ENCODE data around the gene ACOX3.

The ACOX3 gene

DNA sequence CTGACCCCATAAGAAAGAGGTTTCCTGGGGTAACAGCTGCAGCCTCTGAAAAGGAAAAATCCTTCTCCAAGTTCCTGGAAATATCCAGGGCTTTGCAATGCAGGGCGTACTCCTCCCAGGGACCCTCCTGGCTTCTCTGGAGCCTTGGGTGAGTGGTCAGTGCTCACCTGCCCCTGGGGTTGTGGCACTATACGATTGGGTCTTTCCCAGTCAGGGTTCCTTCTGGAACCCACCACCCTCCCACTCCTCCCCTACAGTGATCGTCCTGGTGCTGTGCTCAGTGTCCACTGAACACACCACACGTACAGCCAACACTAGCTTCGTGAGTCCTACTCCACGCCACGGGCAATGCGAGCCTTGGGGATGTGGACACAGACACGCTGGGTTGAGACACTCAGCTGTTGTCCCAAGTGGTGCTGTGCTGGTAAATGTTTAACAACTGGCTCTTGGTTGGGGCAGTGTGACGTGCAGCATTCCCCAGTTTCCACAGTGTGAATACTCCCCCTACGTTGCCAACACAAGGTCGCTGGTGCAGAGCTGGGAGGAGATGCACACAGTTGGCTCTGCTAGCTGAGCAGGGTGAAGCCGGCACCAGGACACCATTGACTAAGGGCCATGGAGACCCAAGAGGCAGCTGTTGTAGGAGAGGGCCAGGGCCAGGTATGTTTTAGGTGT, 105.6 kb downstream of the ACOX3 start:
- no peak for DNase-seq (ENCODE audit: low read depth)

DNA sequence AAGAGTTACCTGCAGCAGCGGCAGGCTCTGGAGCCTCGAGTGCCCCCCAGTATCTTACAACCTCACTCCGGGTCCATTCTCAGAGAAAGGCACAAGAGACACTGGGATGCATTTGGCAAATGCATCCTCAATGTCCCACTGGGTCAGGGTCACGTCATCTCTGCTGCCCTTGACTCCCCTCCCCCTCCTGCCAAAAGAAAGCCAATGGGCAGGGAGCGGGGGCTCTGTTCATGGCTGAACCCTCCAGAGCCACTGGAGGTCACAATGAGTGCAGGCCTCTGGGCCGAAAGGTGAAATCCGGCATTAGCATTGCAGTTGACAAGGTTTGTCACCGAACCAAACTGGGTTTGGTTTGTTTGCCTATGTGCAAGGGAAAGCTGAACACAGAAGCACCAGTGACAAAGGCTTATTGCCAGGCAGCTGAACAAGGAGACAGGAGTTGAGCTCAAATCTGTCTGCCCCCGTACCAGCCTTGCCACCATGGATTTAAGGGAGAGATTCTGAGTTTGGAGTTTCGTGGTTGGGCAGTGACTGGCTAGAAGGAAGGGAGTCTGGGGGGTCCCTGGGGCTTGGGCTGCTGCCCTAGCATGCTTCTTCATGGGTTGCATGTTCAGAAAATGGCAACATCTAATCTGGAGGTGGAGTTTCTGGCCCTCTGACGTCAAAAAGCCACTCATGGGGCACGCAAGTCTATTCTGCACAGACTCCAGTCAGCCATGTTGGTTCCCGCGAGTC, 106.6 kb downstream of the ACOX3 start:
- DNase-seq (ENCODE audit: low read depth), result no peak

DNA sequence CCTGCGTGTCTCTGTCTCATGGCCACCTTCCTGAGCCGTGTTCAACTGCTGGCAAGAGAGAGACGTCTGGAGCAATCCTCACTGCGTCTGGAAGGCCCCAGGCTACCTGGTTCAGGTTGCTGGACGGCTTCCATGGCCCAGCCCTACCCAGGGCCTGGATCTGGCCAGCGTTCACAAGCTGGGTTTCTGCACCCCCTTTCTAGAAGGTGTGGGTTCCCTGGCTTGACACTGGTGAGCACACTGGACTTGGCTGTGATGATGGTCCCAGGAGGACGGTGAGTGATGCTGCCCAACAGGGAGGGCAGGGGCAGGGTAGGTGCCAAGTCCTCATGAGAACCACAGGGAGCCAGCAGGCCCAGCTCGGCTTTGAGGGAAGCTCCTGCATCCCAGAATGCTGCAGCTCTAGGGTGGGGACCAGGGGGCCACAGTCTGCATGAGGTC, 107.6 kb downstream of the ACOX3 start:
- DNase-seq (ENCODE audit: low read depth), result no peak

DNA sequence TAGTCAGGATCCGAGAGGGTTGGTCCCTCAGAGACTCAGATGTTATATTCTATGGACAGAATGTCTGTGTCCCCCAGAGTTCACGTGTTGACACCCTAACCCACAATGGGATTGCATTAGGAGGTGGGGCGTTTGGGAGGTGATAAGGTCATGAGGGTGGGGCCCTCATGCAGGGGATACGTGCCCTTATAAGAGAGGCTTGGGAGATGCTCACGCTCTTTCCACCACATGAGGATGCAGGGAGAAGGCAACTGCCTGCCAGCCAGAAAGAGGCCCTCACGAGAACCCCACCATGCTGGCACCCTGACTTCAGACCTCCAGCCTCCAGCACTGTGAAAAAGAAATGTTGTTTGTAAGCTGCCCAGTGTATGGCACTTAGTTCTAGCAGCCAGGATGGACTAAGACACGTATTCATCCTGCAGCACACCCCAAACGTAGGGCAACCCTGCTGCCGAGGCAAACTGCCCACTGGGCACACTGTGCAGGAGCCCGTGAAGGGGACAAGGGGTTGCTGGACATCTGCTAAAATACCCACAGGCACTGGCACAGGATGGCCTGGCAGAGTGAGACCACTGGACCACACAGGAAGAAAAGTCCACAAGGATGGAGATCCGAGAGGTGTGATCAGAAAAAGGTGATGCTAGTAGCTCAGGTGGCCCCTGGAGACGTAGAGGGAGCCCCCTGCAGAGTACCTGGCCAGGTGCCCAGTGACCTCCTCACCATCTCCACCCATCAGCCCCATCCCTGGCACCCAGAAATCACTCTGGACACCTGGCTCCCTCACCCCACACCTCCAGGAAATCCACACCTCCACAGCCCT, 108.3 kb downstream of the ACOX3 start:
- no peak for DNase-seq (ENCODE audit: low read depth)

DNA sequence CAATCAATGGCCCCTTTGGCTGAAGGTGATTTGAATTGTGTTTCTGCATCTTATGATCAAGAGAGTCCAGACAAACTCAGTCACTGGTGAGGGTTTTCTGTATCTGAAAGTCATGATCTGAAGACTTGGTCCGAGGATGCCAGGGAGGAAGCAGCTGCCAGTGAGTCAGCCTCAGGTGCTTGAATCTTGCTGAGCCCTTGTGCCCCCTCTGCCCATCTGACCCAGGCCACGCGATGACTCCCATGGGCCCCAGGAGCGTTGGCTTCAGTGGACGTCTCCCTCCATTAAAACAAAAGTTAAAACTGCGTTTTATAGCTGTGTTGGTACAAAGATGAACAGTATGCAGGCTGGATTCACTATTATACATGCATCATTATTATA, 109.0 kb downstream of the ACOX3 start:
- no peak for DNase-seq (ENCODE audit: low read depth)

DNA sequence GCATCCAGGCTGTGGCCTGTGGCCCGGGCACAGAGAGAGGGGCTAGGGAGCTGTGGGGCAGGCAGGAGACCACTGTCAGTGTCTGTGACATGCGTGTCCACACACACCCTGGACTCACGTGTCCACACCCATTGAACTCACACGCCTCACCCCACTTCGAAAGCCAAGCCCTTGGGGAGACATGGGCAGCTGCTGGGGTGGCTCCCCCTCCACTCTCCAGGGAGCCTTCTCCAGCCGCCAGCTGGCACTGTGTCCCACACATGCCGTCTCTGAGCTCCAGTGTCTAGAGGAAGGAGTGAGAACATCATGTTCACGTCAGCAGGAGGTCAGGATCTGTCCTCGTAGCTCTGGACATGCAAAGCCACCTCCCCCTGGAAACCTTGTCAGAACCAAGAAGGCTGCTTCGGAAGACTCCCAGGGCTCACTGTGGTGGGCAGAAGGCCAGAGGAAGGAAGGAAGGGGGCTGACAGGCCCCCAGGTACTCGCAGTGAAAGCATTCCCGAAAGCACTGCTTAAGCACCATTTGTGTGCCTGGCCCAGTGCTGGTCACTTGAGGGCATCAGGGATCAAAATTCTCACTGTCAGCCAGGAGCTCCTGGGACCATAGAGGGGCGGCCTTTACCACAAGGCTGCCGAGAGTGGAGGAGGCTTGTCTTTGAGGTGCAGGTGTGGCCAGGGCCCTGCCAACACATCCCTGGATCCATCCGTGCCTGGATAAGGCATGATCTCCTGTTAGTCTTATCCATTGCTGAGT, 109.5 kb downstream of the ACOX3 start:
- no peak for DNase-seq (ENCODE audit: low read depth)

DNA sequence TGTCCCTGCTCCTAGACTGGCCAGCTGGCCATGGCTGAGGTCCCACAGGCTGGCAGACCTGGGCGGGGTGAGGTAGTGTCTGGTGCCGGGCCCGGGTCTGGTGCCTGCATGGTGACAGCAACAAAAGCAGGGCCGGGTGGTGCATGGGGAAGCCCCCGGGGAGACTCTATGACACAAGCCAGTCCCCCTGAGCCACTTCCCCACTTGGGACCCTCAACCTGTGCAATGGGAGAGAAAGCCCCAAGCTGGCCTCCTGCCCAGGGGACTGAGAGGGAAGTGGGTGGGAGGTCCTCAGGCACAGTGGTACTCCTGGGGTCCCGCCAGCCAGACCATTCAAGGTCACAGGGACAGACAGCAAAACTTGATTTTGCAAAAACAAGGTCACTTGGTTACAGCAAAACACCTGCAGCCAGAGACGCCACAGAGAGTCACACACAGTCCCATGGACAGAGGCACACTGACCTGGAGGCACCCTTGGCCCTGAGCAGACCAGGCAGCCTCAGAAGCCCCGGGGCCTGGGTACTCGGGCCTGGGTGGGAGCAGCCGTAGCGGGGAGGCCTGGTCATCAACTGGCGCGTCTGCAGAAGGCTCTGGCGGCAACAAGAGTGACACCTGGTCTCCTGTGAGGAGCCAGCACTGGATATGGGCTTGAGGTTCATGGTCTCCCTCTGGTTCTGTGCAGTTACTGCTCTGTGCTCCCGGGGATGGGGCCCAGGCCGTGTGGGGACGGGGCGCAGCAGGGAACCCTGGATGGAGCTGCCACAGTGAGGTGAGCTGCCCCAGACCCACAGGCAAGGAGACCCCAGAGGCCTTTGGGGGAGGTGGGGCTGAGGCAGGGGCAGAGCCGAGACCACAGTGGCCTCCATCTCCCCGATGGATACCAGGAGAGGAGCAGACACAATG, 110.4 kb downstream of the ACOX3 start:
- DNase-seq (ENCODE audit: low read depth), result no peak

DNA sequence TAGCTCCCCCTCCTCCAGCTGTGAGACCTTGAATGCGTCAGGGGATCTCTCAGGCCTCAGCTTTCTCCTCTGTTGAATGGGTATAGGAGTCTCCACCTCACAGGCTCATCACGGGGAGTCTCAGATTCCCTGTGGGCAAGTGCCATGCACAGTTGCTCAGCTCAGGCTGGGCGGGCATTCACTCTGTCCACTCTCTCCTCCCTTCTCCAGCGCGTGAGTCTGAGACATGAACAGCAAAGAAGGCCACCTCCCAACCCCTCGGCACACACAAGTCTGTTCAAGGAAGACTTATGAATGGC, 111.0 kb downstream of the ACOX3 start:
- no peak for DNase-seq (ENCODE audit: low read depth)

DNA sequence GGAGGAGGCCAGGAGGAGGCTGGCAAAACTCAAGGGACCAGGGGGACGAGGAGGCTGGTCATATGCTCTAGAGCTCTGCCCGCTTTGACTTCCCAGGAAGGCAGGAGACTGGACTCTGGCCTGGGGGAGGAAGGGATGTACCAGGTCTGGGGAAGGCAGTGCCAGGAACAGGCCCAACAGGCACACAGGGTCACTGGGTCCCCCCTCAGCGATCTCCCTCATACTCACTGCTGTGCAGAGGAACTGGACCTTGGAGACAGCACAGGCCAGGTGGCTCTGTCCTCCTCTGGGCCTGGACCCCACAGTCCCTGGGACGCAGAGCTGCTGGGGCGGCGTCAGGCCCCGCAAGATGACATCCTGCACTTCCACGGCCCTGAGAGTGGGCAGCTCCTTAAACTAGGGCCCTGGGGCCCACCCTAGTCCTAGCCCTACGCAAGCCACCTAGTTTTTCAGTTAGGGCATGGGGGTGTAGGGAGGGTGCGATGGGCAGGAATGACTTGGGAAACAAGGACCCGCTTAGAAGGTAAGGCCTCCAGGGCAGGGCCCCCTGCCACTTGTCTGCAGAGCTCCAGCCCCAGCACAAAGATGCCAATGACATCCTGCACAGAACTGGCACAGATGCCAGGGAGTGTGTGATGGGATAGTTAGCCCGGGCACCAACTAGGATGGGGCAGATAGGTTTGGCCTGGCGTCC, 111.5 kb downstream of the ACOX3 start:
- DNase-seq (ENCODE audit: low read depth), result no peak

DNA sequence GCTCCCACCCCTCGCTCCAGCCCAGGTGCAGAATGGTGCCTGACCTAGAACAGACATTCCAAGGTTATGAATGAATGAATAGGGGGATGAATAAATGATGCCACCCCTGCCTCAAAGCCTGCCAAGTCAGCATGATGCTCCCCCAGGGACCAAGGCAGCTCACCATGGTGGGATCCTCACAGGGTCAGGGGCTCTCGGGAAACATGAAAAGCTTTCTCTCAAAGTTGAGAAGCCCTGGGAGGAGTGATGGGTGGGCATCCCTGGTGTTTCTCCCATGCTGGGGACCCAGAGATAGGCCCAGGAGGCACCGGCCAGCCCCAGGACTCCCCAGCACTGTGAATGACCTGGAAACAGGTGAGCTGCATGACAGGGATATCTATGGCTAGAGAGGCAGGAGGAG, 112.1 kb downstream of the ACOX3 start:
- DNase-seq (ENCODE audit: low read depth), result no peak

DNA sequence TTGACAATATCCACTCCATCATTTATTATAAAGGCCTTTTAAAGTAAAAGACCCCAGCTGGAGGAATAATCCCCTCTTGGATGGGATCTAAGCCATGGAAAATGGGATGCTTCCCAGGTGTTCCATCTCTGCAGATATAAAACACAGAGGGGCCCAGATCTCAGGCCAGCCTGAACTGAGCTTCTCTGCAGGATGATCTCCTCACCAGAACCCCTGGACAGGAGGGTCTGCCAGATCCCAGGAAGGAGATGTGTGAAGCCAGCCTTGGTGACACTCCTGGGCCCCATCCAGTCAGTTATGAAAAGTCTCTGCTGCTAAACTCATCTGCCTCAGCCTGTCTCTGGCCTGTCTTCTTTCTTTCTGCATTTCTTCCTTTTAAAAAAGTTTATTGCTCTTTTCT, 114.3 kb downstream of the ACOX3 start:
- no peak for DNase-seq (ENCODE audit: low read depth)

DNA sequence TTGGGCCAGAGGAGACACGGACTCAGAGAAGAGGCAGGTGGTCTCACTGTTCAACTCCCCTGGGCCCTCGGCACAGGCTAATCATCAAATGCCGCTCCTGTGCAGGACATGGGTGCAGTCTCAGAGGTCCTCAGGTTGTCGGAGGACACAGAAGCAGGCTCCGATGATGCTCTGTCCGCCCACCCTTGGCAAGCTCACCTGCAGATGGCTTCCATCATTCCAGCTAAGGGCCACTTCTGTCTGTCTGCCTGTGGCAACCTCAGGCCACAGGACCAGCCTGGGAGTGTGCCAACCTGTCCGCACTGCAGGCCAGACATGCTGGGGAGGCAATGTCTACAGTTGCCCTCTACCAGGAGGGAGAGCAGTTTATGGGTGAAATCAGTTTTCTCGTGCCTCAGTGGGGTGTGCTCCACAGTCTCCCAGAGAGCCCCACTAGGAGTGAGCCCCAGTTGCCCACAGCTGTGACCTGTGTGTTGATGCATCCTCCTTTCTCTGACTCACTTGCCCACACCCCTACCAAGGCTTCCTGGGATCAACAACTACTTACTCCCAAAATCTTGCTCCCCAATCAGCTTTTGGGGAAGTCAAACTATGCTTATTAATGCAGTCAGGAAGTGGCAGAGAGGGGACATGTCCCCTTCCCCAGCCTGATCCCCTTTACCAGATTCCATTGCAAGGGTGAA, 115.1 kb downstream of the ACOX3 start:
- DNase-seq (ENCODE audit: low read depth), result no peak

DNA sequence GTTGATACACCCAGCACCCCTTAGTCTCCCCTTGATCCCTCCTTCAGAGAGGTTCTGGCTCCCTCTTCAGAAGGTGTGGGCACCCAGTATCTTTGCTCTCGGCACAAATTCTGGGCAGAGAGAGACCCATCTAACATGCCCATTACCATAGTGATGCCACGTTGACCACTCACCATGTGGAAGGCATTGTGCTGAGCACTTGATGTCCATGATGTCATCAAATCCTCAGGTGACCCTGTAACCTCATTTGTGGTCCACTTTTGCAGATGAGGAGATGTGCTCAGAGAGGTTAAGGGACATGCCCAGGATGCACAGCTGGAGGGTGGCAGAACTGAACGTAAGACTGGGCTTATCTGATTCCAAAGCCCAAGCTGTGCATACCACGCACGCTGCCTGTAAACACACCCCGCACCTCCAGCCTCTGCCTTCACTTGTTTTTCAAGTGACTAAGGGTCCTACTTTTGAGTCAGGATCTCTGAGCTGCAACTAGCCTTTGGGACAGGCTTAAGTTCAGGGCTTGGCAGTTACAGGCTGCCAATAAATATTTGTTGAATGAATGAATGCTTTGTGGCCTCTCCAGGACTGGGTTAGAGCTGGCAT, 115.8 kb downstream of the ACOX3 start:
- peak; percentile 34 for DNase-seq (ENCODE audit: low read depth)

DNA sequence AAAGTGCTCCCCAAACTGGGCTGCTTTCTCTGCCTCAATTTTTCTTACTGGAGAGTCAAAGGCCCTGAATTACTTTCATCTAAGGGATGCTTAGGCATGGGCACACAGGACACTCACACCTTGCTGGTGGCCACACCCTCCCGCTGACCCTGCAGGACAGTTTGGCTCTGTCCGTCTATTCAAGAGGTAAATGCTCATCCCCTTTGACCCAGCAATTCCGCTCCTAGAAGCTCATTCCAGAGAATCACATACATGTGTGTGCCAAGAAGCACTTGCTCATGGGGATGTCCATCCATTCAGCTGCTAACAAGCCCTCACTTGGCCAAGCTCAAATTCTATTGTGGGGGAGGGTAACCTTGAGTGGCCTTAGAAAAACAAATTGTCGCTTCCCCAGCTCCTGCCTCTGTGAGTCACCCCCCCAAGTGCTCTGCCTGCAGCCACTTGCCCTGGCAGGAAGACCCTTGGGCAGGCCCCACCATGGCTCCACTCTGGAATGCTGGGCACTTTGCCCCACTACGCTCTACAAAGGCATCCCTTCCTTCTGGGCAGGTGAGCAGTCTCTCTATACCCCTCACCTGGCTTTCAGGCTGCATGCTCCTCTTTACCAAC, 116.5 kb downstream of the ACOX3 start:
- DNase-seq (ENCODE audit: low read depth), result peak; percentile 54

DNA sequence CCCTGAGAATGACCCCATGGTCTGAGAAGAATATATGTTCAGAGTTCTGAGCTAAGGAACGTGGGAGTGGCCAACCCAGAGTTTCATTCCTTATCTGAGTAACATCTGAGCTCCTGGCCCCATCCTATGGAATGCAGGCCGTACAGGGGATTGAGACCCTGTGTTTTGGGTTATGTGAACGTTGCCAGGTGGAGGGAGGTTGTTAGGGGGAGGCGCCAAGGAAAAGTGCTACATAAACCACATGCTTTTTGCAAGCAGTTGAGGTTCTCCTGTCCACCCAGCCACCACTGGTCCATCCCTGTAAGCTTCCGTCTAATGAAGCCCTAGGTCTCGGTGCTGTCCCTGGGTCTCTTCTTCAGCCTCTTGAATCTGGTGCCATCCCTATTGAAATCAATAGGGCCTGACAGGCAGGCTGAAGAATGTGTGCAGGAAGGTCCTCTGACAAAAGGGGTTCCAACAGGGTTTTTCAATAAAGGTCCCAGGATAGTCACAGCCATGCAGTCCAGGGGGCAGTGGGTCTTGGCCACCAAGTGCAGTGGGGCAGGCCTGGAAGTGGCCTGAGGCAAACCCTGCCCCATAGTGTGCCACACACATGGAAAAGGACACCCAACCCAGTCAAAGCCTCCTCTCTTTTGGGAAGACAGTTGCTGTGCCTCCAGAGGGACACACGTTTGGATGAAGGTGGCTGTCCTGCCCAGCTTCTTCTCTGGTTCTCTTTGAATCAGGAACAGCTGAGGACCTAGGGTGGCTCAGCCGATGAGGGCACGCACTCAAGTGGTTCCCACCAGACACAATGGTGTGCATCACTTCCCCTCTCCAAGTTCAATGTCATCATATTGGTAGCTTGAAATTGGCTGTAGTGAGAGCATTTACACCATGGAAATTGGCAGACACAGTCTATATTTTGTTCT, 117.5 kb downstream of the ACOX3 start:
- no peak for DNase-seq (ENCODE audit: low read depth)

DNA sequence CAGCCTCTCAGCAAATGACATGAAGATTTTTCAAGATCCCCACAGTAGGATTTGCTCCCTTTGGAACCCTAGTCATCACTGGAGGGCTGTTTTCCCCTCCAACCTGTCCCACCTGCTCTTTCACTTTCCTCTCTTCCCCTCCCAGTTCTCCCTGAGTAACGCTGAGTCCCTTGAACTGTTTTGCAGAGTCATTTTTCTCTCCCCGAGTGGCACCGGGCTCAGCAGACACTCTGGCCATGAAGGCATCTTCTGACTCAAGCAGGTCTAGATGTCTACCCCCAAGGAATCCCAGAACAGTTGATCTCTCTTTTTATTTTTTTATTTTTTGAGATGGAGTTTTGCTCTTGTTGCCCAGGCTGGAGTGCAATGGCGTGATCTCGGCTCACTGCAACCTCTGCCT, 118.8 kb downstream of the ACOX3 start:
- DNase-seq (ENCODE audit: low read depth), result no peak

DNA sequence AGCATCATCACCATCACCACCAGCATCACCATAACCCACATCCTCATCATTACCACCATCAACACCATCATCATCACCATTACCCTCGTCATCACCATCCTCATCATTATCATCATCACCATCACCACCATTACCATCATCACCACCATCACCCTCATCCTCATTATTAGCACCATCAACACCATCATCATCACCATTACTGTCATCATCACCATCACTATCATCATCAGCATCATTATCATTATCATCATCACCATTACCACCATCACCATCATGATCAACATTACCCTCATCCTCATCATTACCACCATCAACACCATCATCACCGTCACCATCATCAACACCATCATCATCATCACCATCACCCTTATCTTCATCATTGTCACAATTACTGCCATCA, 119.3 kb downstream of the ACOX3 start:
- no peak for DNase-seq (ENCODE audit: low read depth)

DNA sequence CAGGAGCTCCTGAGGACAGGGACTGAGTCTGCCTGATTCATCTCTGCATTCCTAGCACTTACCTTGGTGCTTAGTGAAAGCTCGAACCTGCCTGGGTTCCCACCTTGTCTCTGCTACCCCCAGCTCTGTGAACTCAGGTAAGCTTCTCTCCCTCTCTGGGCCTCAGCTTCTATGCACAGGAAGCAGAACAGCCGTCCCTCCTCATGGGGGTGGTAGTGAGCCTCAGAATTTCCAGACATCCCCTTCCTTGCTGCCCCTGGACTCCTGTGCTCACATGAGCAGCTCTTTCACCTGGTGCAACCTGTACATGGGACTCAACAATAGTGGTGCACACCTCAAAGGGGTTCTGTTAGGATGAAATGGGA, 120.2 kb downstream of the ACOX3 start:
- DNase-seq (ENCODE audit: low read depth), result no peak
